Hematopoietic multipotent progenitor cell treated with erythropoietin and hydrocortisone succinate and interleukin-3 and kit ligand, for 4 days (in vitro differentiated cells): ENCODE results near the gene CCDC57.

Experiments
- DNase-seq: peaks from one replicate; pipeline ENCODE4 v3.0.0-alpha.2; 2015

The CCDC57 gene

DNA sequence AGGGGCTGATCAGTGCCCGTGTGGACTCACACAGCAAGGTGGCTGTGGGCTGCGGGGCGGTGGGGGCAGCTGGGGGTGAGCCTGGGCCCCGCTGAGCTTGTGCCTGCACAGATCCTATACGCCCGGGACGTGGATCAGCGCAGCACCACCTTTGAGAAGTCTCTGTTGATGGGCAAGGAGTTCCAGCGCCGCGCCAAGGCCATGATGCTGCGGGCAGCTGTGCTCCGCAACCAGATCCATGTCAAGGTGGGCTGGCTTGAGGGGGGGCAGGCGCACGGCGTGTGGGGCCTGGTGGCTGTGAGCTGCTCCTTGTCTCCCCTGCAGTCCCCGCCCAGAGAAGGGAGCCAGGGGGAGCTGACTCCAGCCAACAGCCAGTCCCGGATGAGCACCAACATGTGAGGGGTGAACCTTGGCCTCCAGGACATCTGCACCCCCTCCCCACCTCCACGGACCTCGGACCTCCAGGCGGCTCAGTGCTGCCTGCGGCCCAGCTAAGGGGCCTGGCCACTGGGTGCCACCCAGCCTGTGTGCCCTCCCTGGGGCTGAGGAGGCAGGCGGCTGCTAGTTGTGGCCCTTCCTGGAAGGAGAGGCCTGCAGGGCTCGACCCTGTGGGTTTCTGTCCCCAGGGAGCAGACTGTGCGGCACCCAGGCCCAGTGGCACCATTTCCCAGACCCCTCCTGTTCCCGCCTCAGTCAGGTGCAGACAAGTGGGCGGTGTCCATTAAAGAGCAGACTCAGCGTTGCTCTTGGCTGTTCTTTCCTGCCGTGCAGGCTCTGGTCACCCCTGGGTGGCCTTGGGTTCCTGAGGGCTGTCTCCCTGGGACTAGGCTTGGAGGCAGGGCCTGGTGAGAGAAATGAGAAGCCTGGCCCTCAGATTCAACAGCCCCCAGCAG is 155.7 kb downstream of the CCDC57 start:
- DNase-seq = no peak

DNA sequence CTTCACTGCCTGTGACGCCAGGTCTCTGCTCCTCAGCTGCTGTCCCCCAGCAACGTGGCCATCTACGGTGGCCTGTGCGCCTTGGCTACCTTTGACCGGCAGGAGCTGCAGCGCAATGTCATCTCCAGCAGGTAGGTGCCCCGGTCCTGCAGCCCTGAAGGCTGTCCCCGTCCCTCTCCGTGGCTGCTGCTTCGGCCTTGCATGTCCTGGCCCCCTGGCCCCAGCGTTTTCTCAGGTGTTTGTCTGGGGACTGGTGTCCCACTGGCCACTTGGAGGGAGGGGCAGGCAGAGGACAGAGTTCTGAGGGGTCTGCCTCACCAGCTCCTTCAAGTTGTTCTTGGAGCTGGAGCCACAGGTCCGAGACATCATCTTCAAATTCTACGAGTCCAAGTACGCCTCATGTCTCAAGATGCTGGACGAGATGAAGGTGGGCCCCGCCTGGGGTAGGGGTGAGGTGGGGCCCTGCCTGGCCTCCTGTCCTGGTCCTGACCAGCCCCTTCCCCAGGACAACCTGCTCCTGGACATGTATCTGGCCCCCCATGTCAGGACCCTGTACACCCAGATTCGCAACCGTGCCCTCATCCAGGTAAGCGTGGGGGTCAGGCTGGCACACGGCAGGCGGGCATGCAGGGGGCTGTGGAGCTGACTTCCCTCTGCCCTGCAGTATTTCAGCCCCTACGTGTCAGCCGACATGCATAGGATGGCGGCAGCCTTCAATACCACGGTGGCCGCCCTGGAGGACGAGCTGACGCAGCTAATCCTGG is 156.5 kb downstream of the CCDC57 start:
- DNase-seq = no peak

DNA sequence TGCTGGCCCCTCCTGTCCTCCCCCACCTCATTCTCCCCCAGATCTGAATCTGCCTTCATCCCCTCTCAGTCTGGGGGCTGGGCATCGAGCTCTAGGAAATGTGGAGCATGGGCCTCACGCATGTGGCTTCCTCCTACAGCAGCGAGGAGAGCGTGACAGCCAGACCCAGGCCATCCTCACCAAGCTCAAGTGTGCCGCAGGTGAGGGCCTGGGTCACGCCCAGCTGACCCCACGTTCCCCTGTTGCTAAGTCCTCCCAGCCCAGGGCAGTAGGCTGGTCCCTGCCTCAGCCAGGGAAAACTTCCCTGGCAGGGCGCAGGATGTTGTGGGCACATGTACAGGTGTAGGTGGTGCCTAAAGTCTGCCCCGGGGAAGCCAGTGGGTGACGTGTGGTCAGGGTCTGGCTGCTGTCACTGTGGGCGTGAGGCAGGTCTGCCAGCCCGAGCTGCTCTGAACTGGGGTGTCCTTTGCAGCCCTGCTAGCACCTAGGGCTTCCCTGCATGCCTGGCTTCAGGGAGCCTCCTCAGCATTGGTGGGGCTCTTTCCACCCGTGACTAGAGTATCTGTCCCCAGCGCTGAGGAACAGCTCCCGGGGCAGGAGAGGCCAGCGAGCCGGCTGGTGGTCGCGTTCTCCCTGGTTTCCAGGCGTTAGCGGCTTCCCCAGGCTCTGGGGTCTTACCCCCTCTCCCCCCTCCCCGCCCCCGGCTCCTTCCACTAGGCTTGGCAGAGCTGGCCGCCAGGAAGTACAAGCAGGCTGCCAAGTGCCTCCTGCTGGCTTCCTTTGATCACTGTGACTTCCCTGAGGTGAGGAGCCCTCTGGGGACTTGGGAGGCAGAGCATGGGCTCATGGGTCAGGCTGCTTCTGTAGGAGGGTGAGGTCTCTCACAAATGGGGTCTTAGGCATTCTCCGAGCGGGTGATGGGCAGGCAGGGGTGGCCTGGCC is 157.3 kb downstream of the CCDC57 start:
- no peak for DNase-seq

DNA sequence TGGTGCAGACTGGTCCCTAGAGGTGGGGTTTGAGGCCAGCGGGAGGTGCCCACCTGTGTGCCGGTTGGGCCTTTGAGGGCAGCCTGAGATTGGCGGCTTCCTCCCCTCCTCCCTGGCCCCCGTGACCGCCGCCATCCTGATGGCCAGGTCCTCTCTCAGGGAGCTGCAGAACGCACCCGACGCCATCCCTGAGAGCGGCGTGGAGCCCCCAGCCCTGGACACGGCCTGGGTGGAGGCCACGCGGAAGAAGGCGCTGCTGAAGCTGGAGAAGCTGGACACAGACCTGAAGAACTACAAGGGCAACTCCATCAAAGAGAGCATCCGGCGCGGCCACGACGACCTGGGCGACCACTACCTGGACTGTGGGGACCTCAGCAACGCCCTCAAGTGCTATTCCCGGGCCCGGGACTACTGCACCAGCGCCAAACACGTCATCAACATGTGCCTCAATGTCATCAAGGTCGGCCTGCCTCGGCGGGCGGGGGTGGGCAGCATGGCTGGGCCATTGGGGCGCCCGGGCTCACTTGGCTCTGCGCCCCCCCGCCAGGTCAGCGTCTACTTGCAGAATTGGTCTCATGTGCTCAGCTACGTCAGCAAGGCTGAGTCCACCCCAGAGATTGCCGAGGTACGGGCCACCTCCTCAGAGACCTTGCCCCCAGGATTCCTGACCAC is 158.2 kb downstream of the CCDC57 start:
- no peak for DNase-seq

DNA sequence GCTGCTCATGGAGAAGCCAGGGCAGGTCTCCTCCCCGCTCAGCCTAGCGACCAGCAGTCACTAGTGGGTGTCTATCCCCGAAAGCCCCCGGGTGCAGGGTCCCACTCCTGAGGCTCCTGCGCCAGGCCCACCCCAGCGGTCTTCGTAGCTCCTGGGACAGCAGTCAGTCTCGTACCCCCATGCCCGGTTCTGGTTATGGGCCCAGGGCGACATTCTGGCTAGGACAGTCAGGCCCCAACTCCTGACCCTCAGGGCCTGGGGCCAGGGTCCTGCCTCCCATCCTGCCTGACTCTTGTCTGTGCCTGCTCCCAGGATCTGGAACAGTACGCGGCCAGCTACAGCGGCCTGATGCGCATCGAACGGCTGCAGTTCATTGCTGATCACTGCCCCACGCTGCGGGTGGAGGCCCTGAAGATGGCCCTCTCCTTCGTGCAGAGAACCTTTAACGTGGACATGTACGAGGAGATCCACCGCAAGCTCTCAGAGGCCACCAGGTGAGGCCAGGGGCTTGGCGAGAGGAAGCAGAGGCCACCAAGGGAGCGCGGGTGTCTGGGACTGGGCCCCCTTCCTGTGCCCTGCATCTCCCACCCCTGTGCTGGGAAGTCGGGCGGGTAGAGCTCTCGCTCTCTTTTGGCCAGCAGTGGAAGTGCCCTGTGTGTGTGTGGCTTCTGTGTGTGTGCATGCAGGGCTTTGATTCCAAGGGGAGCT is 158.9 kb downstream of the CCDC57 start:
- DNase-seq = no peak

DNA sequence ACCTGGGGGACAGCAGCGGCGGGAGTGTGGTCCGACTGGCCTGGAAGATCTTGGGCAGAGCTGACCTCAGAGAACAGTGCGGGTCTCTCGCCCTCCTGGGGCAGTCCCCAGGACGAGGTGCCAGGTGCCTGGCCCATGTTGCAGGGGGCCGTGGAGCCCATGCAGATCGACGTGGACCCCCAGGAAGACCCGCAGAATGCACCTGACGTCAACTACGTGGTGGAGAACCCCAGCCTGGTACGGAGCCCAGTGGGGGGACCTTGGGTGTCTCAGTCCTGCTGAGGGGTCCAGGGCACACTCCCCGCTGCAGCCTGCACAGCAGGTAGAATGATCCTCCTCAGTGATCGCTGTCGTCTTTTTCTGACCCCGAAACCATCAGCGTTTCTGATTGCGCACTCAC is 159.5 kb downstream of the CCDC57 start:
- DNase-seq = no peak

DNA sequence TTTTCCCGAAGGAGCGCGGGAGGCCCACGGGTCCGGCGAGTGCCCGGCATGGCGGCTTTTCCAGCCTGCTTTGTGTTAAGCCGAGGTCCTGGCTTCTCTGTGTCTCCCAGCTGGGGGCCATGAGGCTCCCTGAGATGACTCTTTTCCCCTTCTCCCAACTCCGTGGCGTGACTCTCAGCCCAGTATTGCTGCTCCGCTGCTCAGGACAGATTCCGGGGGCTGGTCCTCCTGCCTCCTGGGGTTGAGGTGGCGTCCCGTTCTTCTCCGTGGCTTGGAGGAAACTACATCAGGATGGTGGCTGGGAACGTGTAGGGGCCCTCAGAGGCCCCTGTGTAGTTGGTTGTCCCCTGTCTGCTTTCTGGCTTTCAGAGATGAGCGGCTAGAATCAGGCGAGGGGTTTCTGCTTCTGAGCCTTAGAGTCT is 160.0 kb downstream of the CCDC57 start:
- no peak for DNase-seq

DNA sequence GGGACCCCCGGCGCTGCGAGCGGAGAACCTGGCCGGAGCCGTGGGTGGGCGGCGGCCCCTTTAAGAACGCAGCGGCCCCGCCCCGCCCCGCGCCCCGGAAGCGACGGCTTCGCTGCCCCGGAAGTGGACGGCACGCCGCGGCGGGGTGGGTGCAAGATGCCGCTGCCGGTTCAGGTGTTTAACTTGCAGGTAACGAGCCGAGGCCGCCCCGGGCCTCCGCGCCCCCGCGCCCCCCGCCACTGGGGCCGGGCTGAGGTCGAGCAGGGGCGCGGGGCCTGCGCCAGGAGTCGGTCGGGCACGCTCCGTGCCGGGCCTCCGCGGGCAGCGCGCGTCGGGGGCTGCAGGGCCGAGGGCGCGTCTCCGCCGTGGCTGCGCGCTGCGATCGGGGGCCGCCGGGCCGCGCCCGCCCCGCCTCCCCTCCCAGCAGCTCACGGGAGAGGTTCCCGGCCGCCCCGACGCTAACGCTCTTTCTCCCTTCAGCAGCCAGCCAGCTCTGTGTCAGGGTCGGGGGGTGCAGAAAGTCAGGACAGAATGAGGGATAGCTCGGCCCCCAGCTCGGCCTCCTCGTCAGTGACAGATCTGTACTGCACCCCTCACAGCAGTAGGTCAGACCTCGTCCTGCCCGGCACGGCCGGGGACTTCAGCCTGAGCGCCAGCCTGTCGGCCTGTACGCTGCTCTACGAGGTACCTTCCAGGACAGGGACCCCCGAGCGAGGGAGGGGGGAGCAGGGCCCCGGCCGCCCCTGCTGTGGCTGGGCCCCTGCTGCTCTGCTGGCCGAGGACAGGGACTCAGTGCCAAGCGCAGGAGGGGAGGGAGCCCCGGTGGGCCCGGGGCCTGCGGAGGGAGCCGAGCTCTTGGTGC is 160.6 kb downstream of the CCDC57 start, which contains the start of the genes GPS1 and RFNG:
Gene GPS1, plus strand, starts transcription at position 123 of the 862 bp plus-strand sequence. Its CDS starts 34 bp downstream, at position 157.
Gene RFNG, minus strand, starts transcription at position 36 of the 862 bp plus-strand sequence. CDS start 45 bp downstream, outside the sequence.
- peak; percentile 88 for DNase-seq
